Regular cardiac myocyte (primary cell): ENCODE results near the gene QSOX1. TPM values are rescaled to one million over a fixed set of nuclear protein-coding genes. Genes with fewer than 3 reads are reported as not detected.

Experiments
- total RNA-seq: library from RNA; depleted of rRNA; stranded (reverse); fragments of >200 nt; gene quantifications from 2 replicates; pipeline ENCODE4 v1.2.3, GENCODE V29; 2014

Gene QSOX1, protein sequence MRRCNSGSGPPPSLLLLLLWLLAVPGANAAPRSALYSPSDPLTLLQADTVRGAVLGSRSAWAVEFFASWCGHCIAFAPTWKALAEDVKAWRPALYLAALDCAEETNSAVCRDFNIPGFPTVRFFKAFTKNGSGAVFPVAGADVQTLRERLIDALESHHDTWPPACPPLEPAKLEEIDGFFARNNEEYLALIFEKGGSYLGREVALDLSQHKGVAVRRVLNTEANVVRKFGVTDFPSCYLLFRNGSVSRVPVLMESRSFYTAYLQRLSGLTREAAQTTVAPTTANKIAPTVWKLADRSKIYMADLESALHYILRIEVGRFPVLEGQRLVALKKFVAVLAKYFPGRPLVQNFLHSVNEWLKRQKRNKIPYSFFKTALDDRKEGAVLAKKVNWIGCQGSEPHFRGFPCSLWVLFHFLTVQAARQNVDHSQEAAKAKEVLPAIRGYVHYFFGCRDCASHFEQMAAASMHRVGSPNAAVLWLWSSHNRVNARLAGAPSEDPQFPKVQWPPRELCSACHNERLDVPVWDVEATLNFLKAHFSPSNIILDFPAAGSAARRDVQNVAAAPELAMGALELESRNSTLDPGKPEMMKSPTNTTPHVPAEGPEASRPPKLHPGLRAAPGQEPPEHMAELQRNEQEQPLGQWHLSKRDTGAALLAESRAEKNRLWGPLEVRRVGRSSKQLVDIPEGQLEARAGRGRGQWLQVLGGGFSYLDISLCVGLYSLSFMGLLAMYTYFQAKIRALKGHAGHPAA
- total RNA-seq = 252 and 397 TPM in 2 replicates

DNA sequence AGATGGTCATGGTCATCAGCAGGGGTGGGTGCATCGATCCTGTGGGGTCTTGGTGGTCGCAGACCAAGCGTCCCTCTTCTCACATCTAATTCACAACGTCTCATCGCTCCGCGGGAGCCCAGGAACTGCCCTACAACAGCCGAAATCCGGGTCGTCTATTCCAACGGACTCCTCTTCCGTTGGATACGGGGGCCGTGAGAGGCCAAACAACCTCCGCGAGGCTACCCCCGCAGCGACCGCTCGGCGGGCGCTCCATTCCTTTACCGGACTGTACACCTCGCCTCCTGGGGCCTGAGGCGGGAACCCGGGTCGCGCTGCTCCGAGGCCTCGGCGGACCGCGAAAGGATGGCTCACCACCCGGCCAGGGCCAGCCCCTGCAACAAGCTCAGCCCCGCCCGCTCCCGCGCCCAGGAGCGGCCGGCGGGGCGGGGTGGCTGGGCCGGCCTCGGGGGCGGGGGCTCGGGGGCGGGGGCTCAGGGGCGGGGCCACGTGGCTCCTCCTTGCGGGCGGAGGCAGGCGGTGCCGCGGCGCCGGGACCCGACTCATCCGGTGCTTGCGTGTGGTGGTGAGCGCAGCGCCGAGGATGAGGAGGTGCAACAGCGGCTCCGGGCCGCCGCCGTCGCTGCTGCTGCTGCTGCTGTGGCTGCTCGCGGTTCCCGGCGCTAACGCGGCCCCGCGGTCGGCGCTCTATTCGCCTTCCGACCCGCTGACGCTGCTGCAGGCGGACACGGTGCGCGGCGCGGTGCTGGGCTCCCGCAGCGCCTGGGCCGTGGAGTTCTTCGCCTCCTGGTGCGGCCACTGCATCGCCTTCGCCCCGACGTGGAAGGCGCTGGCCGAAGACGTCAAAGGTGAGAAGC lies at the start of gene QSOX1:
TSS of gene QSOX1 (plus strand) at position 545 of the 857 bp plus-strand sequence. CDS start at position 584, 39 bp downstream.

DNA sequence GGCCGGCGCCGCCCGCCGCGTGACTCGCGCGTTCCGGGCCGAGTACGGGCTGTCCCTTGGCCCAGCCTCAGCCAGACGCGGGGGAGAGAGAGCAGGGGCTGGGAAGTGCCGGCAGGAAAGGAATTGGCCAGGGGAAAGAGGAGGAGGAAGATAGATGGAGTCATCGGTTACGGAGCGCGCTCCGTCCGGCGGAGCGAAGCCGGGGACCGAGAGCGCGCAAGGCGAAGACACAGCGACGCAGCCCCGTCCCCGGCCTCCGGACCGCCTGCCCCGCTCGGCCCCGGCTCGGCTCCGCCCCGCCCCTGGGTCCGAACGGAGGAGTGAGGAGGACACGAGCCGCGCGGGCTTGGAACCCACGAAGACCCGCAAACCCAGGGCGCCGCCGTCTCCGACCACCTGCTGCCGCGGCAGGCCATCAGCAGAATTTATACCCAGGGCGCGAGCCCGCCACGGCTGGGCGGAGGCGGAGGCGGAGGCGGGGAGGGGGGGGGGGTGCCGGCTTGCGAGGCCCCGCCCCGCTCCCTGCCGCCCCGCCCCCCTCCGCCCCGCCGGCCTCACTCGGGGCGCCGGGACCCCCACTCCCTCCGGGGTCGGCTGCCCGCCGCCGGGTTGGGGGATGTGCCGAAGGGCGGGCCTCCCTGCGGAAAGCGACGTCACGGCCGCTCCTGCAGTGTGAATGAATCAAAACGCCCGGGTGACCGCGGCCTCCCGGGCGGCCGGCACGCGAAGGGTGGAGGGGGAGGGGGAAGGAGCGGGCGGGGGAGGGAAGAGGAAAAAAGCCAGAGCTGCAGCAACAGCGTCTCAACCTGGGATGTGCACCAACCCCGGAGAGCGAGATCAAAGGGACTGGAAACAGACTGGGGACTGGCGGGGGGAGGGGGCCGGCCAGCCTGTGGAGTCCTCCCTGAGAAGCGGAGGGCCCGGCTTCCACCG lies 75.1 kb downstream of the QSOX1 start, which contains the start of gene LHX4:
TSS of gene LHX4 (plus strand) at position 782 of the 933 bp plus-strand sequence. CDS start 266 bp downstream, outside the sequence.

Other genes with a start within 250 kb of the QSOX1 start
- 57.7 and 71.3 TPM in 2 replicates for gene CEP350, start 200.1 kb upstream of the QSOX1 start, total RNA-seq
- under 0.01 TPM in 1 of 2 replicates, not detected in the other for gene LHX4, start 75.4 kb downstream of the QSOX1 start, total RNA-seq